HAP-1 (cell line): ENCODE results near the gene BICRAL.
"Not testable (repeated sequence)": the region's sequence is repeated elsewhere in the genome, so short reads cannot be mapped to it uniquely, and the experiment has no call there.

Experiments
- DNase-seq, 2 experiments: peaks; one replicate each; pipeline ENCODE4 v3.0.0-alpha.2; 2016 to 2020; ENCODE audit warnings: low spot score in 2 of 2
- H3K27me3 ChIP-seq: fragments of 250-450 bp; sonication (Bioruptor Pico); 2 replicates; pipeline ENCODE4 v1.5.1; 2020; ENCODE audit warnings: low read depth, mild to moderate bottlenecking, moderate library complexity
- H3K36me3 ChIP-seq: fragments of 250-450 bp; sonication (Bioruptor Pico); replicated peaks from 2 replicates; pipeline ENCODE4 v1.5.1; 2020; ENCODE audit warnings: mild to moderate bottlenecking
- H3K4me1 ChIP-seq: fragments of 250-450 bp; sonication (Bioruptor Pico); 2 replicates; pipeline ENCODE4 v1.5.1; 2020; ENCODE audit warnings: mild to moderate bottlenecking
- H3K4me3 ChIP-seq: fragments of 250-450 bp; sonication (Bioruptor Pico); 2 replicates; pipeline ENCODE4 v1.5.1; 2020; ENCODE audit warnings: mild to moderate bottlenecking, moderate library complexity
- H3K9me3 ChIP-seq: fragments of 250-450 bp; sonication (Bioruptor Pico); 2 replicates; pipeline ENCODE4 v1.5.1; 2020; ENCODE audit warnings: mild to moderate bottlenecking, moderate library complexity
- in situ Hi-C: fragments of 300-500 bp; cut with MboI; formaldehyde crosslinking; loops from 3 replicates; pipeline ENCODE4 v1.14.3; 2020; ENCODE audit warnings: low sequenced_read_pairs, inconsistent platforms, mixed read lengths

The BICRAL gene

GRCh38 chr6:42790549-42791181, 8.8 kb downstream of the BICRAL start:
- H3K27me3 ChIP-seq, result no peaks in the 10 kb centered on the region
- no peak overlapping the region for H3K4me3 ChIP-seq
- H3K9me3 ChIP-seq, result no peaks in the 10 kb centered on the region
- in situ Hi-C loops, result no loop called here
- H3K36me3 ChIP-seq, result no peaks in the 10 kb centered on the region
- no peak for DNase-seq
- H3K4me1 ChIP-seq, result peaks cover 14% of the 10 kb centered on the region

- DNase-seq, result no peak
- Histone ChIP-seq H3K27me3 (no peaks in the 10 kb centered on the region), H3K36me3 (no peaks in the 10 kb centered on the region), H3K4me1 (peaks cover 7% of the 10 kb centered on the region), H3K4me3 (no peak overlapping the region), H3K9me3 (no peaks in the 10 kb centered on the region)
- in situ Hi-C loops, result no loop called here
These were observed 10.0 kb downstream of the BICRAL start for GRCh38 chr6:42791706-42792320.

GRCh38 chr6:42795651-42796050, 13.8 kb downstream of the BICRAL start:
- in situ Hi-C loops, result no loop called here
- Histone ChIP-seq H3K4me1 (no peaks in the 10 kb centered on the region), H3K9me3 (no peaks in the 10 kb centered on the region), H3K36me3 (no peaks in the 10 kb centered on the region), H3K4me3 (no peak overlapping the region), H3K27me3 (no peaks in the 10 kb centered on the region)
- no peak for DNase-seq

- Histone ChIP-seq H3K27me3 (no peaks in the 10 kb centered on the region), H3K9me3 (no peaks in the 10 kb centered on the region), H3K4me3 (no peak overlapping the region), H3K36me3 (no peaks in the 10 kb centered on the region), H3K4me1 (no peaks in the 10 kb centered on the region)
- DNase-seq, result no peak
- in situ Hi-C loops, result no loop called here
These were observed 14.3 kb downstream of the BICRAL start for GRCh38 chr6:42796171-42796570.

- H3K9me3 ChIP-seq, in situ Hi-C loops, DNase-seq, H3K36me3 ChIP-seq, H3K27me3 ChIP-seq, H3K4me1 ChIP-seq, H3K4me3 ChIP-seq: not testable (repeated sequence)
These were observed 15.8 kb downstream of the BICRAL start for GRCh38 chr6:42797696-42798095.

GRCh38 chr6:42805297-42805861, 23.5 kb downstream of the BICRAL start:
- Histone ChIP-seq H3K4me3 (no peak overlapping the region), H3K27me3 (no peaks in the 10 kb centered on the region), H3K4me1 (no peaks in the 10 kb centered on the region), H3K36me3 (no peaks in the 10 kb centered on the region), H3K9me3 (no peaks in the 10 kb centered on the region)
- in situ Hi-C loops, result no loop called here
- no peak for DNase-seq

GRCh38 chr6:42806359-42806758, 24.5 kb downstream of the BICRAL start:
- H3K4me1 ChIP-seq, H3K36me3 ChIP-seq, in situ Hi-C loops, H3K4me3 ChIP-seq, H3K27me3 ChIP-seq, H3K9me3 ChIP-seq, DNase-seq: not testable (repeated sequence)

GRCh38 chr6:42808492-42809483, 26.9 kb downstream of the BICRAL start:
- Histone ChIP-seq H3K27me3 (no peaks in the 10 kb centered on the region), H3K4me1 (no peaks in the 10 kb centered on the region), H3K4me3 (no peak overlapping the region), H3K9me3 (no peaks in the 10 kb centered on the region), H3K36me3 (no peaks in the 10 kb centered on the region)
- in situ Hi-C loops, result no loop called here
- no peak for DNase-seq

- Histone ChIP-seq H3K4me3 (no peak overlapping the region), H3K36me3 (no peaks in the 10 kb centered on the region), H3K4me1 (no peaks in the 10 kb centered on the region), H3K27me3 (no peaks in the 10 kb centered on the region), H3K9me3 (no peaks in the 10 kb centered on the region)
- in situ Hi-C loops, result no loop called here
- DNase-seq, result no peak
These were observed 31.3 kb downstream of the BICRAL start for GRCh38 chr6:42813074-42813645.

- Histone ChIP-seq H3K4me3 (no peak overlapping the region), H3K9me3 (no peaks in the 10 kb centered on the region), H3K4me1 (no peaks in the 10 kb centered on the region), H3K27me3 (no peaks in the 10 kb centered on the region), H3K36me3 (no peaks in the 10 kb centered on the region)
- DNase-seq, result no peak
- in situ Hi-C loops, result no loop called here
These were observed 32.1 kb downstream of the BICRAL start for GRCh38 chr6:42813906-42814444.

GRCh38 chr6:42815726-42816125, 33.9 kb downstream of the BICRAL start:
- in situ Hi-C loops, H3K4me3 ChIP-seq, H3K4me1 ChIP-seq, H3K36me3 ChIP-seq, H3K9me3 ChIP-seq, DNase-seq, H3K27me3 ChIP-seq: not testable (repeated sequence)

GRCh38 chr6:42817907-42818306, 36.1 kb downstream of the BICRAL start:
- H3K9me3 ChIP-seq, result no peaks in the 10 kb centered on the region
- H3K36me3 ChIP-seq, result no peaks in the 10 kb centered on the region
- no peaks in the 10 kb centered on the region for H3K27me3 ChIP-seq
- H3K4me3 ChIP-seq, result no peak overlapping the region
- no peaks in the 10 kb centered on the region for H3K4me1 ChIP-seq
- DNase-seq, result no peak
- in situ Hi-C loops, result no loop called here

- no peak overlapping the region for H3K4me3 ChIP-seq
- no peaks in the 10 kb centered on the region for H3K9me3 ChIP-seq
- H3K4me1 ChIP-seq, result no peaks in the 10 kb centered on the region
- H3K36me3 ChIP-seq, result no peaks in the 10 kb centered on the region
- no peaks in the 10 kb centered on the region for H3K27me3 ChIP-seq
- DNase-seq, result no peak
- in situ Hi-C loops, result no loop called here
These were observed 36.6 kb downstream of the BICRAL start for GRCh38 chr6:42818416-42818815.
